Measurements from ENCODE around the gene C1orf105.

C1orf105 gene

GRCh38 chr1:172394811-172395210 is 25.7 kb upstream of the C1orf105 start:
- DNase-seq (ENCODE audit: low read depth) = no peak
- no peak for TF ChIP-seq CTCF (IDR thresholded peaks at IDR 0.05; ENCODE audit: control insufficient read depth, extremely low read depth, insufficient read depth)
- H3K4me3 ChIP-seq (ENCODE audit: low read depth, low read length) = no peak overlapping the region

GRCh38 chr1:172395576-172395975 is 24.9 kb upstream of the C1orf105 start:
- no peak for TF ChIP-seq CTCF (IDR thresholded peaks at IDR 0.05; ENCODE audit: control insufficient read depth, extremely low read depth, insufficient read depth)
- H3K4me3 ChIP-seq (ENCODE audit: low read depth, low read length) = no peak overlapping the region
- no peak for DNase-seq (ENCODE audit: low read depth)

- H3K4me3 ChIP-seq (ENCODE audit: low read depth, low read length) = no peak overlapping the region
- no peak for TF ChIP-seq CTCF (IDR thresholded peaks at IDR 0.05; ENCODE audit: control insufficient read depth, extremely low read depth, insufficient read depth)
- DNase-seq (ENCODE audit: low read depth) = no peak
Measured at GRCh38 chr1:172397221-172397620, 23.3 kb upstream of the C1orf105 start.

DNA sequence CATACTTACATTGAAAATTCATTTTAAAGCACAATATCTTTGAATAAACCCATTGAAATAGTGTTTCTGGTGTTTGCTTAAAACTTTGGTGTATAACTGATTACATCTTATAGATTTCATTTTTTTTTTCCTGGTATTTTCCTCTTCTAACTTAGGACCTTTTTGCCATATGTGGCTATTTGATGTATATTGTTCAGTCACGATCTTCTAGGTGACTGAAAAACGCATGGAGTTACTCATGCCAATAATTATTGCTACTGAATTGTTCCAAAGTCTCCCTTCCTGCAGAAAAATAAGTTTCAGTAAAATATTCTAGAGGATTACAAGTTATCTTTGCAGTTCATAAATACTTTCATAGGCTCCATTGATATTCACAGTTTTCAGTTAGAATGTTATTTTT is 22.9 kb upstream of the C1orf105 start:
- H3K4me3 ChIP-seq (ENCODE audit: low read depth, low read length) = no peak overlapping the region
- DNase-seq (ENCODE audit: low read depth) = no peak
- TF ChIP-seq CTCF (IDR thresholded peaks at IDR 0.05; ENCODE audit: control insufficient read depth, extremely low read depth, insufficient read depth) = no peak

DNA sequence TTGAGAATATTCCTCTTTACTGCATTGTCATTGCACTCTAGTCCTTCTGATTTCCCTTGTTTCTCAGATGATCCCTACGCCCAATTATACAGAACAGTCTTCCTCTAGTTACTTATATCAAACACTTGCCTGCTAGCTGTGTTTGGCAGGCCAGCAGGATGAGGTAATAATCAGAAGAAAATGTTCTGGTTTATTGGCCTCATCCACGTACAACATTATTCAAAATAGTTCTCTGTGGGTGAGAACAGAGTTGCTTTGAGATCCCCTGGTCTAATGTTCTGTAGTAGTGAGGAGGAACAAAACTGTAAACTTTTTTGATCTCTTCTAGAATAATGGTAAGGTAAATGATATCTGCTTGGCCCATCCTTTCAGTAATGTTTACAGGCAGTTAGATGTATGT is 22.3 kb upstream of the C1orf105 start:
- H3K4me3 ChIP-seq (ENCODE audit: low read depth, low read length) = no peak overlapping the region
- peak; percentile 28 for DNase-seq (ENCODE audit: low read depth)
- TF ChIP-seq CTCF (IDR thresholded peaks at IDR 0.05; ENCODE audit: control insufficient read depth, extremely low read depth, insufficient read depth) = no peak

DNA sequence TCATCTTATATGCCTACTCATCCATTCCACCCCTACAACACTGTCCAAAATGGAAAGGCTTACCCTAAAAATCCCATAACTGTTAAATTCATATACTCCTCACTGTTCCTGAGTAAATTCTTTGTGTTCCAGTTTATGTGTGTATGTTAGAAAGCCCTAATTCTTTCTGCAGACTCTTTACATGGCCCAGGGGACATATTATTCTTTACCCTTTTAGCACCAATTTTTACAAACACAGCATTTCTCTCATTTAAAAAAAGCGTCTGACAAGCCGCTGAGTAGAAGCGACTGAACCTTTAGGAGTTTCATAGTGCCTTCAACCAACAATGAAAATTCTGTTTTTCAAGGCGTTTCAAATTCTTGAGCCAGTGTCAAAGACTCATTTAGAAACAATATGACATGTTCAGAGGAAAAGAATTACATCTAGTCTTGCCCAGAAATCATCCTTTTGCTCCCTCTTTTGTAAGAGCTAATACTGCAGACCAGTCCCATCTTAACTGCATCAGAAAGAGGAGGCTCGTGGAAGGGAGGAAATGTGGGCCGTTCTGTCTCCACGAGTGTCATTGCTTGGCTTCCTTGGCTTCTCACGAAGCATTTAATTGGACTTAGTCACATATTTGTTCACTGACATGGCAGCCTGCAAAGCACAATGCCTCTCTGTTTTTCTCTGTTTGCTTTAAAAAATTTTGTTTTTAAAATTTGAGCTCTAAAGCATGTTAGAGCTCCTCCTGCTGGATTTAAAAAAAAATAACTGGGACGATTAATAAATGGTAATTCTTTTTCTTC is 21.3 kb upstream of the C1orf105 start:
- peak; percentile 77 for DNase-seq (ENCODE audit: low read depth)
- TF ChIP-seq CTCF (IDR thresholded peaks at IDR 0.05; ENCODE audit: control insufficient read depth, extremely low read depth, insufficient read depth) = peak; percentile 51
- no peak overlapping the region for H3K4me3 ChIP-seq (ENCODE audit: low read depth, low read length)

All from LNCaP clone FGC (cell line).